ENCODE measurements around the gene ARSI.
"Not testable (repeated sequence)": the region's sequence is repeated elsewhere in the genome, so short reads cannot be mapped to it uniquely, and the experiment has no call there.

ARSI gene

GRCh38 chr5:150263375-150263775 lies 39.3 kb downstream of the ARSI start:
- no peak for DNase-seq

GRCh38 chr5:150262502-150262901 lies 40.2 kb downstream of the ARSI start:
- no peak for DNase-seq

GRCh38 chr5:150261231-150261630 lies 41.5 kb downstream of the ARSI start:
- DNase-seq: no peak

GRCh38 chr5:150258130-150258529 lies 44.6 kb downstream of the ARSI start:
- peak; percentile 25 for DNase-seq

- no peak for DNase-seq
Observed at GRCh38 chr5:150257424-150257823, 45.3 kb downstream of the ARSI start.

GRCh38 chr5:150256410-150257064 lies 46.2 kb downstream of the ARSI start:
- no peak for DNase-seq

- DNase-seq: no peak
Observed at GRCh38 chr5:150255659-150256409, 46.9 kb downstream of the ARSI start.

- no peak for DNase-seq
Observed at GRCh38 chr5:150254774-150255173, 47.9 kb downstream of the ARSI start.

GRCh38 chr5:150254363-150254762 lies 48.3 kb downstream of the ARSI start:
- no peak for DNase-seq

- no peak for DNase-seq
Observed at GRCh38 chr5:150253416-150254208, 49.1 kb downstream of the ARSI start.

GRCh38 chr5:150252489-150252888 lies 50.2 kb downstream of the ARSI start:
- no peak for DNase-seq

- no peak for DNase-seq
Observed at GRCh38 chr5:150251504-150251903, 51.2 kb downstream of the ARSI start.

- DNase-seq: no peak
Observed at GRCh38 chr5:150249744-150250143, 53.0 kb downstream of the ARSI start.

- no peak for DNase-seq
Observed at GRCh38 chr5:150248946-150249345, 53.8 kb downstream of the ARSI start.

GRCh38 chr5:150248493-150248892 lies 54.2 kb downstream of the ARSI start:
- DNase-seq: not testable (repeated sequence)

- DNase-seq: no peak
Observed at GRCh38 chr5:150247726-150248125, 55.0 kb downstream of the ARSI start.

- DNase-seq: no peak
Observed at GRCh38 chr5:150246835-150247234, 55.9 kb downstream of the ARSI start.

GRCh38 chr5:150246429-150246828 lies 56.3 kb downstream of the ARSI start:
- DNase-seq: no peak
